Keratinocyte (primary cell): ENCODE measurements around the gene IARS1. TPM values are rescaled to one million over a fixed set of nuclear protein-coding genes. Genes with fewer than 3 reads are reported as not detected.

Experiments used
- DNase-seq: peaks from one replicate; pipeline ENCODE4 v3.0.0-alpha.2; 2011; ENCODE audit warnings: low read depth, missing footprints, low spot score
- FAIRE-seq: peaks from 2 replicates; lab custom pipeline; 2011; peaks lifted over from hg19 to GRCh38; lab: Jason Lieb, UNC
- H2AFZ ChIP-seq: 2 replicates; pipeline ENCODE4 v1.6.0; 2012; ENCODE audit warnings: low read length, control low read depth, inconsistent platforms; ENCODE audit not compliant: control insufficient read depth
- H3K27ac ChIP-seq: 2 replicates; pipeline ENCODE4 v1.5.1; 2011; ENCODE audit warnings: low read length; ENCODE audit not compliant: control insufficient read depth, insufficient read depth
- H3K27me3 ChIP-seq: 3 replicates; pipeline ENCODE4 v1.6.0; 2011; ENCODE audit warnings: low read length; ENCODE audit not compliant: control insufficient read depth, insufficient read depth; ENCODE audit errors: extremely low read depth
- H3K36me3 ChIP-seq, 2 experiments: 2 replicates in 1 of 2; 3 replicates in 1 of 2; pipeline ENCODE4 v1.5.1; 2011; ENCODE audit warnings: low read length in 2 of 2, mild to moderate bottlenecking in 1 of 2; ENCODE audit not compliant: control insufficient read depth in 2 of 2, insufficient read depth in 2 of 2; ENCODE audit errors: extremely low read depth in 1 of 2
- H3K4me1 ChIP-seq: 3 replicates; pipeline ENCODE4 v1.5.1; 2011; ENCODE audit warnings: low read length; ENCODE audit not compliant: control insufficient read depth, insufficient read depth; ENCODE audit errors: extremely low read depth
- H3K4me2 ChIP-seq: 3 replicates; pipeline ENCODE4 v1.6.0; 2011; ENCODE audit warnings: low read depth, low read length; ENCODE audit not compliant: control insufficient read depth, insufficient read depth; ENCODE audit errors: extremely low read depth
- H3K4me3 ChIP-seq, 3 experiments: fragments of 200-600 bp in 1 of 3; sonication (generic) in 1 of 3; 2 replicates in 2 of 3; 3 replicates in 1 of 3; pipeline ENCODE4 v1.5.1; 2011 to 2016; ENCODE audit warnings: low read length in 3 of 3, mild to moderate bottlenecking in 3 of 3, control low read depth in 2 of 3, inconsistent platforms in 1 of 3, low read depth in 1 of 3, mixed read lengths in 1 of 3, mixed run types in 1 of 3, moderate library complexity in 1 of 3; ENCODE audit not compliant: control insufficient read depth in 2 of 3, insufficient read depth in 2 of 3; ENCODE audit errors: extremely low read depth in 1 of 3
- H3K79me2 ChIP-seq: 2 replicates; pipeline ENCODE4 v1.6.0; 2012; ENCODE audit warnings: low read length; ENCODE audit not compliant: control insufficient read depth, insufficient read depth
- H3K9ac ChIP-seq: 3 replicates; pipeline ENCODE4 v1.6.0; 2011; ENCODE audit warnings: low read length; ENCODE audit not compliant: control insufficient read depth, insufficient read depth; ENCODE audit errors: extremely low read depth
- H3K9me1 ChIP-seq: 3 replicates; pipeline ENCODE4 v1.6.0; 2011; ENCODE audit warnings: low read length; ENCODE audit not compliant: control insufficient read depth, insufficient read depth; ENCODE audit errors: extremely low read depth
- H3K9me3 ChIP-seq: 2 replicates; pipeline ENCODE4 v1.5.1; 2012; ENCODE audit warnings: low read depth, low read length; ENCODE audit not compliant: control insufficient read depth
- H4K20me1 ChIP-seq: 3 replicates; pipeline ENCODE4 v1.6.0; 2011; ENCODE audit warnings: low read length; ENCODE audit not compliant: control insufficient read depth, insufficient read depth; ENCODE audit errors: extremely low read depth
- EZH2 ChIP-seq: IDR thresholded peaks from one replicate; pipeline ENCODE4 v1.6.1; 2012; ENCODE audit warnings: inconsistent platforms, mild to moderate bottlenecking, low read length, moderate library complexity
- dilution Hi-C: fragments of 300-500 bp; cut with MboI; formaldehyde crosslinking; loops from one replicate; pipeline ENCODE4 v1.7.0; 2020; ENCODE audit warnings: low sequenced_read_pairs; ENCODE audit not compliant: extremely low pct_ligation_motif_present
- polyA plus RNA-seq, 5 experiments: library from polyadenylated mRNA; depleted of rRNA in 3 of 5; stranded (reverse) in 3 of 5; stranded (forward) in 1 of 5; unstranded in 1 of 5; fragments of >200 nt; gene quantifications; 1 replicate in 1 of 5; 2 replicates in 3 of 5; 3 replicates in 1 of 5; pipeline versions ENCODE4 v1.2.1 to v1.2.3, GENCODE V29; 2011 to 2012; ENCODE audit warnings: missing spikeins in 2 of 5, low read depth in 1 of 5, low replicate concordance in 1 of 5
- TF ChIP-seq, protein P1 (sequence below), 3 experiments: IDR thresholded peaks in 1 of 3; conservative IDR thresholded peaks in 1 of 3; optimal IDR thresholded peaks in 1 of 3; 2 replicates in 2 of 3; 3 replicates in 1 of 3; pipeline versions ENCODE3 to v1.5.1; 2011; ENCODE audit warnings: low read length in 3 of 3, mild to moderate bottlenecking in 3 of 3, moderate library complexity in 2 of 3, control low read depth in 1 of 3, inconsistent platforms in 1 of 3; ENCODE audit not compliant: insufficient read depth in 2 of 3; ENCODE audit errors: extremely low read depth in 1 of 3

IARS1 gene
- polyA plus RNA-seq, 1 donor (not counting 4 experiments of a cell fraction or from before 2014, with no cell fraction given) = 88.4 TPM

DNA sequence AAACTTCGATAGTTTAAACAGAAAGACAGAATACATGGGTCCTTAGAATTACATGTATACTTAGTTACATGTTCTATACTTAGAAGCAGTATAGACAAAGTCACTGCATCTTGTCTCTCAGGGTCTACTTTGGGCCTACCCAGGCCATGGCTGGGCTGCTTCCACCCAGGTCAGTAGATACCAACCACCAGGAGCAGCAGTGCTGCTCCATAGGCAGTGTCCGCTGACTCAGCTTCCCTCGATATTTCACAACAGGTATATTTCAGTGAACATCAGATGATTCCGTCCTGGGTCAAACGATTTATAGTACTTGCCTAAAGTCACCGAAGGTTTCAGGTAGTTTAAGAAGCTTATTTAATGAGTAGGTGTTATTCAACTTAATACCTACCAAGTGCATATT lies 18.0 kb downstream of the IARS1 start:
- DNase-seq = no peak
- dilution Hi-C loops = no loop called here

DNA sequence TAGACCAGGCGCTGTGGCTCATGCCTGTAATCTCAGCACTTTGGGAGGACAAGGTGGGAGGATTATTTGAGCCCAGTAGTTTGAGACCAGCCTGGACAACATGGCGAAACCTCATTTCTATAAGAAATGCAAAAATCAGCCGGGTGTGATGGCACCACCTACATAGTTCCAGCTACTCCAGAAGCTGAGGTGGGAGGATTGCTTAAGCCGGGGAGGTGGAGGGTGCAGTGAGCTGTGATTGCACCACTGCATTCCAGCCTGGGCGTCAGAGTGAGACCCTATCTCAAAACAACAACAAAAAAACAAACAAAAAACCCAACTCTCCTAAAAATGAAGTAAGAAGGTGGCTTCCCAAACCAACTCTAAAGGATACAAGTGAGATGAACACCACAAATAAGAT lies 23.0 kb downstream of the IARS1 start:
- Histone ChIP-seq H3K27ac (no peak overlapping the region), H3K9me1 (no peaks in the 10 kb centered on the region), H3K4me1 (no peaks in the 10 kb centered on the region), H3K36me3 (peaks cover 54 to 74% of the 10 kb centered on the region in 2 experiments), H3K9me3 (no peaks in the 10 kb centered on the region), H4K20me1 (peaks cover under 1% of the 10 kb centered on the region), H3K4me3 (no peak overlapping the region), H3K4me2 (no peak overlapping the region), H3K9ac (no peak overlapping the region), H2AFZ (no peak overlapping the region), H3K79me2 (no peaks in the 10 kb centered on the region), H3K27me3 (no peaks in the 10 kb centered on the region)
- dilution Hi-C loops = no loop called here
- no peak for TF ChIP-seq EZH2
- TF ChIP-seq, protein P1, sequence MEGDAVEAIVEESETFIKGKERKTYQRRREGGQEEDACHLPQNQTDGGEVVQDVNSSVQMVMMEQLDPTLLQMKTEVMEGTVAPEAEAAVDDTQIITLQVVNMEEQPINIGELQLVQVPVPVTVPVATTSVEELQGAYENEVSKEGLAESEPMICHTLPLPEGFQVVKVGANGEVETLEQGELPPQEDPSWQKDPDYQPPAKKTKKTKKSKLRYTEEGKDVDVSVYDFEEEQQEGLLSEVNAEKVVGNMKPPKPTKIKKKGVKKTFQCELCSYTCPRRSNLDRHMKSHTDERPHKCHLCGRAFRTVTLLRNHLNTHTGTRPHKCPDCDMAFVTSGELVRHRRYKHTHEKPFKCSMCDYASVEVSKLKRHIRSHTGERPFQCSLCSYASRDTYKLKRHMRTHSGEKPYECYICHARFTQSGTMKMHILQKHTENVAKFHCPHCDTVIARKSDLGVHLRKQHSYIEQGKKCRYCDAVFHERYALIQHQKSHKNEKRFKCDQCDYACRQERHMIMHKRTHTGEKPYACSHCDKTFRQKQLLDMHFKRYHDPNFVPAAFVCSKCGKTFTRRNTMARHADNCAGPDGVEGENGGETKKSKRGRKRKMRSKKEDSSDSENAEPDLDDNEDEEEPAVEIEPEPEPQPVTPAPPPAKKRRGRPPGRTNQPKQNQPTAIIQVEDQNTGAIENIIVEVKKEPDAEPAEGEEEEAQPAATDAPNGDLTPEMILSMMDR (optimal IDR thresholded peaks at IDR 0.05 in 1 of 3, IDR thresholded peaks at IDR 0.05 in 1 of 3, conservative IDR thresholded peaks at IDR 0.05 in 1 of 3; ENCODE audit: extremely low read depth in 1 of 3, insufficient read depth in 2 of 3, low read length in 3 of 3) = no peak
- no peak for DNase-seq
- no peak for FAIRE-seq

More for the DNA sequence above, 18.0 kb downstream of the IARS1 start:
- Histone ChIP-seq H3K27me3 (no peaks in the 10 kb centered on the region), H3K4me2 (no peak overlapping the region), H3K4me1 (no peaks in the 10 kb centered on the region), H3K9ac (no peak overlapping the region), H2AFZ (no peak overlapping the region), H3K27ac (no peak overlapping the region), H3K9me1 (no peaks in the 10 kb centered on the region), H3K79me2 (no peaks in the 10 kb centered on the region), H3K9me3 (no peaks in the 10 kb centered on the region), H3K4me3 (no peak overlapping the region), H4K20me1 (peaks cover 8% of the 10 kb centered on the region), H3K36me3 (peaks cover 42 to 68% of the 10 kb centered on the region in 2 experiments)
- no peak for FAIRE-seq
- no peak for TF ChIP-seq EZH2
- TF ChIP-seq, protein P1 (optimal IDR thresholded peaks at IDR 0.05 in 1 of 3, IDR thresholded peaks at IDR 0.05 in 1 of 3, conservative IDR thresholded peaks at IDR 0.05 in 1 of 3; ENCODE audit: extremely low read depth in 1 of 3, insufficient read depth in 2 of 3, low read length in 3 of 3) = peak in 1 of 3 experiments; percentile 5
